Tibial nerve (tissue), 3 donors: ENCODE data around the gene DNAH5.

ENCODE experiments used
- CTCF ChIP-seq, 5 experiments: fragments of 200-600 bp in 3 of 5; fragments of 450-650 bp in 2 of 5; sonication (generic) in 3 of 5; IDR thresholded peaks; one replicate each; pipeline ENCODE4 v1.5.1; 2016 to 2019; ENCODE audit warnings: antibody characterized with exemption in 5 of 5, mild to moderate bottlenecking in 3 of 5, moderate library complexity in 2 of 5
- POLR2A ChIP-seq, 2 donors: fragments of 450-650 bp; IDR thresholded peaks; one replicate each; pipeline ENCODE4 v1.6.1; 2017; ENCODE audit warnings: antibody characterized with exemption in 2 of 2, mild to moderate bottlenecking in 2 of 2, moderate library complexity in 2 of 2

DNA sequence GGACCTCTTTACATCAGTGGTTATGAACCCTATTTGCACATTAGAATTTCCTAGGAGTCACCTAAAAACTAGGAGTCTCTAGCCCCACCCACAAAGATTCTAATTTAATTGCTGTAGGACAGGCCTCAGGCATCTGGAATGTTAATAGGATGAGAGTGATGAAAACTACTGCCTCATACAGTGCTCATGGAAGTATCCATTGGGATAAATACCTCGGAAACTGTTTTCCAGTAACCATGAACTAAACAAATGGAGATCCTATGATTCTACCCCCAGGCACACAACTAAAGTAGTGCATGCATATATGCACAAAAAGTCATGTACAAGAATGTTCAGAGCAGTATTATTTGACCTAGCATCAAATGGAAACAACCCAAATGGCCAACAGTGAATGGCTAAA lies 286.3 kb downstream of the DNAH5 start:
- TF ChIP-seq POLR2A (IDR thresholded peaks at IDR 0.05) (no peak), CTCF (IDR thresholded peaks at IDR 0.05) (no peak)
